HepG2 (cell line): ENCODE data around the gene CBLN3. TPM values are rescaled to one million over a fixed set of nuclear protein-coding genes. Genes with fewer than 3 reads are reported as not detected.
A peak's percentile ranks its signal among the peaks of the same experiment; 100 is the strongest.

Source experiments
- AKNA ChIP-seq: sonication (generic); formaldehyde crosslinking; IDR thresholded peaks from 2 replicates; pipeline ENCODE4 v1.4.0; 2020; ENCODE audit warnings: missing genetic modification reagents, borderline replicate concordance
- BCLAF1 ChIP-seq: fragments of 450-650 bp; IDR thresholded peaks from 2 replicates; pipeline ENCODE4 v1.6.1; 2017; ENCODE audit warnings: mild to moderate bottlenecking
- BRD4 ChIP-seq: sonication (generic); formaldehyde crosslinking; IDR thresholded peaks from 2 replicates; pipeline ENCODE4 v1.4.0; 2020; ENCODE audit warnings: missing genetic modification reagents
- CREB3 ChIP-seq: sonication (generic); formaldehyde crosslinking; IDR thresholded peaks from 2 replicates; pipeline ENCODE4 v1.5.0; 2020; ENCODE audit warnings: missing genetic modification reagents
- GRHL1 ChIP-seq: sonication (generic); formaldehyde crosslinking; conservative IDR thresholded peaks from 2 replicates; pipeline ENCODE4 v1.8.0; 2022; ENCODE audit warnings: missing genetic modification reagents
- ISX ChIP-seq: sonication (generic); formaldehyde crosslinking; conservative IDR thresholded peaks from 2 replicates; pipeline ENCODE4 v1.5.0; 2020; ENCODE audit warnings: missing genetic modification reagents
- MZF1 ChIP-seq: sonication (generic); formaldehyde crosslinking; IDR thresholded peaks from 2 replicates; pipeline ENCODE4 v1.8.1; 2023; ENCODE audit warnings: mild to moderate bottlenecking, missing genetic modification reagents, borderline replicate concordance
- PRDM4 ChIP-seq: sonication (generic); formaldehyde crosslinking; IDR thresholded peaks from 2 replicates; pipeline ENCODE4 v1.9.0; 2021; ENCODE audit warnings: missing genetic modification reagents, borderline replicate concordance
- SNAI1 ChIP-seq: sonication (generic); formaldehyde crosslinking; IDR thresholded peaks from 2 replicates; pipeline ENCODE4 v1.5.0; 2020; ENCODE audit warnings: mild to moderate bottlenecking, missing genetic modification reagents, borderline replicate concordance
- SOX5 ChIP-seq: IDR thresholded peaks from 2 replicates; pipeline ENCODE4 v1.6.1; 2016; ENCODE audit warnings: borderline replicate concordance
- ZFX ChIP-seq: sonication (generic); formaldehyde crosslinking; IDR thresholded peaks from 2 replicates; pipeline ENCODE4 v1.4.0; 2020; ENCODE audit warnings: mild to moderate bottlenecking, low read depth, missing genetic modification reagents, moderate library complexity
- ZNF136 ChIP-seq: sonication (generic); formaldehyde crosslinking; IDR thresholded peaks from 2 replicates; pipeline ENCODE4 v1.8.1; 2022; ENCODE audit warnings: low read depth, mild to moderate bottlenecking, moderate library complexity, missing genetic modification reagents
- polyA plus RNA-seq, 8 experiments: library from polyadenylated mRNA; depleted of rRNA in 3 of 8; stranded (reverse) in 7 of 8; unstranded in 1 of 8; fragments of >200 nt; fragmentation: Illumina TruSeq in 4 of 8; extraction: Trizol in 4 of 8; gene quantifications; 2 replicates each; pipeline versions ENCODE4 v1.2.1 to v1.2.3, GENCODE V29; 2011 to 2016; ENCODE audit warnings: low read depth in 4 of 8, missing spikeins in 1 of 8, mixed read lengths in 1 of 8; ENCODE audit not compliant: insufficient read depth in 1 of 8
- total RNA-seq, 5 experiments: library from RNA; depleted of rRNA; stranded (reverse); fragments of >200 nt; fragmentation: Illumina TruSeq; extraction: Trizol; gene quantifications; 2 replicates each; pipeline ENCODE4 v1.2.3, GENCODE V29; 2016; ENCODE audit warnings: low read depth in 1 of 5

CBLN3 gene
- total and polyA plus RNA-seq, 2 of the 13 experiments (the other 11 are each of a cell fraction or from before 2014, with no cell fraction given): 0.66 to 0.98 TPM

DNA sequence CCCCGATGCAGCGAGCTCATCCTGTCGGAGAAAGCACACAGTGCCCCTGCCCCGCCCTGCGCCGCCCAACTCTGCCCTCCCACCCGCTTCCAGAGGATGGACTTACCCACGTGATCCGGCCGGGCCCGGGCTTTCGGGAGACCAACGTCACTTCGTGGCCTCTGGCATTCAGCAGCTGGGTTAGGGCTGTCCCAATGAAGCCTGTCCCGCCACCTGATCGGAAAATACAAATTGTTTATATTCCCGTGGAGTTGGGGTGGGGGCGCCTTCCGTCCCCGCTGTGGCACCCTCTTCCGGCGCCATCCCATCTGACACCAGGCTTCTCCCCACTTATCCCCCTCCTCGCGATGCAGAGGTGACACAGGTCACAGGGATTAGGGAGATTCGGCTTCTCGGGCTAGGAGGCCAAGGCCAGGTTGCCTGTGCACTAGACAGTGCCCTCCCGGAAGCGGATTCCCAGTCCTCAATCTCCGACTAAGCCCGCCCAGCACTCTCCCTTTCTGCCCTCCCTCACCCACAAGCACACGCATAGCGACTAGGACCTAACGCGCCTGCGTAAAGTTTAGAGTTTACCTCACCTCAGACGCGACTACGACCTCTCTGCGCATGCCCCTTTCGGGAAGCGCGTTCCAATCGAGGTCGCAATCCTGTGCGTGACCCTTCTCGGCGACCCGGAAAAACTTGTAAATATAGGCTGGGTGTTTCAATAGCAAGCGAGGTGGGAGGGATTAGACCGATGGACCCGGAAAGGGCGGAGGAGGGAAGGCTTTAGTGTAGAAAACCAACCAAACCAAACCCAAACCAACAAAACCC, 13.0 kb upstream of the CBLN3 start, which contains the start of gene SDR39U1 (continued):
- TF ChIP-seq GRHL1 (CRISPR knock-in tag): no peak
- TF ChIP-seq SNAI1 (CRISPR knock-in tag): peak; percentile 98; the same call in 1 of the 2 replicates
- no peak for TF ChIP-seq ZNF136 (CRISPR knock-in tag)
- peak; percentile 20; the same call in 1 of the 2 replicates for TF ChIP-seq PRDM4 (CRISPR knock-in tag)
- TF ChIP-seq ISX: 0 out of 2 replicates have a peak, but pooled peaks have one; percentile 63
- peak; percentile 82 for TF ChIP-seq BRD4 (CRISPR knock-in tag)
- TF ChIP-seq MZF1 (CRISPR knock-in tag): no peak
- no peak for TF ChIP-seq BCLAF1
- peak; percentile 97 for TF ChIP-seq ZFX
- TF ChIP-seq SOX5 (CRISPR knock-in tag): peak; percentile 44; the same call in 1 of the 2 replicates
- 0 out of 2 replicates have a peak, but pooled peaks have one; percentile 41 for TF ChIP-seq AKNA (CRISPR knock-in tag)
- TF ChIP-seq CREB3 (CRISPR knock-in tag): no peak; the same call in none of the 2 replicates
